DND-41 (cell line): Measurements from ENCODE around the gene IL22RA1.

ENCODE experiments used
- ATAC-seq: fragments of 200-7000 bp; cut with Tn5 transposase; 3 replicates; pipeline ENCODE4 v1.9.1; 2021; ENCODE audit warnings: low read depth; ENCODE audit not compliant: insufficient read depth
- DNase-seq: peaks from one replicate; pipeline ENCODE4 v3.0.0-alpha.2; 2020
- H2AFZ ChIP-seq: 2 replicates; pipeline ENCODE4 v1.6.0; 2012; ENCODE audit warnings: low read depth, low read length
- H3K27ac ChIP-seq: 2 replicates; pipeline ENCODE4 v1.5.1; 2012; ENCODE audit warnings: low read length, inconsistent platforms
- H3K27me3 ChIP-seq: fragments of 200-600 bp; sonication (generic); 2 replicates; pipeline ENCODE4 v1.6.0; 2012; ENCODE audit warnings: low read length, mild to moderate bottlenecking, inconsistent platforms; ENCODE audit not compliant: insufficient read depth, poor library complexity
- H3K36me3 ChIP-seq: 2 replicates; pipeline ENCODE4 v1.5.1; 2012; ENCODE audit warnings: low read length, inconsistent platforms; ENCODE audit not compliant: insufficient read depth
- H3K4me1 ChIP-seq: 2 replicates; pipeline ENCODE4 v1.5.1; 2012; ENCODE audit warnings: mild to moderate bottlenecking, low read length; ENCODE audit not compliant: insufficient read depth
- H3K4me2 ChIP-seq: 2 replicates; pipeline ENCODE4 v1.6.0; 2012; ENCODE audit warnings: mild to moderate bottlenecking, moderate library complexity, low read length, inconsistent platforms; ENCODE audit not compliant: insufficient read depth
- H3K4me3 ChIP-seq, 2 experiments: fragments of 200-600 bp in 1 of 2; shearing (Covaris generic) in 1 of 2; 2 replicates each; pipeline ENCODE4 v1.5.1; 2012 to 2016; ENCODE audit warnings: inconsistent platforms in 2 of 2, low read length in 2 of 2, mild to moderate bottlenecking in 2 of 2, low read depth in 1 of 2, moderate library complexity in 1 of 2
- H3K79me2 ChIP-seq: 2 replicates; pipeline ENCODE4 v1.6.0; 2012; ENCODE audit warnings: low read length, inconsistent platforms; ENCODE audit not compliant: insufficient read depth
- H3K9ac ChIP-seq: 2 replicates; pipeline ENCODE4 v1.6.0; 2012; ENCODE audit warnings: low read depth, mild to moderate bottlenecking, inconsistent platforms, low read length, moderate library complexity
- H3K9me3 ChIP-seq: 2 replicates; pipeline ENCODE4 v1.5.1; 2012; ENCODE audit warnings: low read length, moderate library complexity, mild to moderate bottlenecking, inconsistent platforms; ENCODE audit not compliant: insufficient read depth, severe bottlenecking
- H4K20me1 ChIP-seq: 2 replicates; pipeline ENCODE4 v1.6.0; 2012; ENCODE audit warnings: low read length; ENCODE audit not compliant: insufficient read depth
- CTCF ChIP-seq: IDR thresholded peaks from 2 replicates; pipeline ENCODE4 v1.5.1; 2012; ENCODE audit warnings: borderline replicate concordance, low read length, moderate library complexity, mild to moderate bottlenecking; ENCODE audit not compliant: poor library complexity, severe bottlenecking; ENCODE audit errors: extremely low read depth
- EZH2 ChIP-seq: IDR thresholded peaks from 3 replicates; pipeline ENCODE4 v1.6.1; 2012; ENCODE audit warnings: borderline replicate concordance, low read depth, mild to moderate bottlenecking, moderate library complexity, low read length, inconsistent platforms; ENCODE audit not compliant: severe bottlenecking

The IL22RA1 gene

GRCh38 chr1:24074817-24075589 lies 67.9 kb downstream of the IL22RA1 start:
- no peak for DNase-seq

GRCh38 chr1:24074196-24074595 lies 68.7 kb downstream of the IL22RA1 start:
- TF ChIP-seq CTCF (no peak), EZH2 (no peak)
- H3K9me3 ChIP-seq, result no peaks in the 10 kb centered on the region
- DNase-seq (no peak), ATAC-seq (no peak)
- no peak overlapping the region for H3K9ac ChIP-seq
- no peaks in the 10 kb centered on the region for H3K36me3 ChIP-seq
- H2AFZ ChIP-seq, result no peak overlapping the region
- H3K4me2 ChIP-seq, result no peak overlapping the region
- no peak overlapping the region for H3K4me3 ChIP-seq
- no peaks in the 10 kb centered on the region for H4K20me1 ChIP-seq
- H3K79me2 ChIP-seq, result no peaks in the 10 kb centered on the region
- no peaks in the 10 kb centered on the region for H3K27me3 ChIP-seq
- no peak overlapping the region for H3K27ac ChIP-seq
- H3K4me1 ChIP-seq, result 0 out of 2 replicates have a peak, but pooled peaks cover 3% of the 10 kb centered on the region

More at GRCh38 chr1:24074817-24075589, 67.9 kb downstream of the IL22RA1 start:
- H3K4me3 ChIP-seq, result no peak overlapping the region
- H3K27ac ChIP-seq, result no peak overlapping the region
- no peaks in the 10 kb centered on the region for H3K79me2 ChIP-seq
- no peaks in the 10 kb centered on the region for H4K20me1 ChIP-seq
- TF ChIP-seq CTCF, result no peak
- no peak for TF ChIP-seq EZH2
- H3K4me2 ChIP-seq, result no peak overlapping the region
- ATAC-seq, result no peak
- no peak overlapping the region for H3K9ac ChIP-seq
- 0 out of 2 replicates have a peak, but pooled peaks cover 3% of the 10 kb centered on the region for H3K4me1 ChIP-seq
- H2AFZ ChIP-seq, result no peak overlapping the region
- H3K9me3 ChIP-seq, result no peaks in the 10 kb centered on the region
- no peaks in the 10 kb centered on the region for H3K36me3 ChIP-seq
- peaks cover 6% of the 10 kb centered on the region for H3K27me3 ChIP-seq

GRCh38 chr1:24071941-24072340 lies 71.0 kb downstream of the IL22RA1 start:
- Histone ChIP-seq H3K9ac (no peak overlapping the region), H3K4me3 (no peak overlapping the region), H3K36me3 (no peaks in the 10 kb centered on the region), H3K4me2 (no peak overlapping the region), H3K79me2 (no peaks in the 10 kb centered on the region), H4K20me1 (no peaks in the 10 kb centered on the region), H3K27ac (no peak overlapping the region), H3K4me1 (0 out of 2 replicates have a peak, but pooled peaks cover 3% of the 10 kb centered on the region), H3K27me3 (no peaks in the 10 kb centered on the region), H3K9me3 (no peaks in the 10 kb centered on the region), H2AFZ (no peak overlapping the region)
- DNase-seq, result no peak
- TF ChIP-seq EZH2, result no peak
- TF ChIP-seq CTCF, result no peak
- no peak for ATAC-seq
